Stimulated activated CD8-positive, alpha-beta memory T cell treated with anti-CD3 and anti-CD28 coated beads, Interleukin-2, amount 100 ng/mL, for 48 hours (primary cell): ENCODE measurements around the gene ACTG1.

Experiments
- DNase-seq, 2 donors: peaks; one replicate each; pipeline ENCODE4 v3.0.0-alpha.2; 2020; ENCODE audit warnings: low read depth in 2 of 2

ACTG1 gene

GRCh38 chr17:81518113-81518784 lies 5.7 kb upstream of the ACTG1 start:
- DNase-seq, result no peak

- DNase-seq, result no peak
These were observed 4.9 kb upstream of the ACTG1 start for GRCh38 chr17:81517339-81518112.

GRCh38 chr17:81517009-81517338 lies 4.4 kb upstream of the ACTG1 start:
- DNase-seq, result no peak

DNA sequence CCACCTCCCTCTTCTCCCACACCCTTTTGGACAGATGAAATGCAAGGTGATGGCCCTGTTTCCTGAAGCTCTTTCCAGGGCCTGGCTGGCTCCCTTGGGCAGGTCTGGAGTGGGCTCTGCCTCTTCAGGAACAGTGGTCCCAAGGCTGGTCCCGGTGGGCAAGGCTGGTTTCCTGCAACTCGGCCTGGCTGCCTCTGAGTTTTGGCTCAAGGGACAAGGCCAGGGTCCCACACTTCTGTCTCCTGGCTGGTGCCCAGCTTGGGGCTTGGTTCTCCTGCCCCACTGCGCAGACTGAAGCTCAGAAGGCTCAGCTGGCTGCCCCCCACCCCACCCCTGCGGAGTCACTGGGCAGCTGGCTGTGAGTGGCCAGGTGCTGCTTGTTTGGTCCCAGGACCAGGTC lies 3.8 kb upstream of the ACTG1 start:
- DNase-seq, result no peak

GRCh38 chr17:81515530-81516041 lies 3.0 kb upstream of the ACTG1 start:
- no peak for DNase-seq

GRCh38 chr17:81514739-81515529 lies 2.3 kb upstream of the ACTG1 start:
- DNase-seq, result peak; percentile 64 to 71

- DNase-seq, result no peak
These were observed 1.8 kb upstream of the ACTG1 start for GRCh38 chr17:81514489-81514738.

- DNase-seq, result peak in 1 of 2 donors; percentile 60
These were observed 1.3 kb upstream of the ACTG1 start for GRCh38 chr17:81513753-81514488.

- peak; percentile 59 to 65 for DNase-seq
These were observed 763 bp upstream of the ACTG1 start for GRCh38 chr17:81513372-81513752.

DNA sequence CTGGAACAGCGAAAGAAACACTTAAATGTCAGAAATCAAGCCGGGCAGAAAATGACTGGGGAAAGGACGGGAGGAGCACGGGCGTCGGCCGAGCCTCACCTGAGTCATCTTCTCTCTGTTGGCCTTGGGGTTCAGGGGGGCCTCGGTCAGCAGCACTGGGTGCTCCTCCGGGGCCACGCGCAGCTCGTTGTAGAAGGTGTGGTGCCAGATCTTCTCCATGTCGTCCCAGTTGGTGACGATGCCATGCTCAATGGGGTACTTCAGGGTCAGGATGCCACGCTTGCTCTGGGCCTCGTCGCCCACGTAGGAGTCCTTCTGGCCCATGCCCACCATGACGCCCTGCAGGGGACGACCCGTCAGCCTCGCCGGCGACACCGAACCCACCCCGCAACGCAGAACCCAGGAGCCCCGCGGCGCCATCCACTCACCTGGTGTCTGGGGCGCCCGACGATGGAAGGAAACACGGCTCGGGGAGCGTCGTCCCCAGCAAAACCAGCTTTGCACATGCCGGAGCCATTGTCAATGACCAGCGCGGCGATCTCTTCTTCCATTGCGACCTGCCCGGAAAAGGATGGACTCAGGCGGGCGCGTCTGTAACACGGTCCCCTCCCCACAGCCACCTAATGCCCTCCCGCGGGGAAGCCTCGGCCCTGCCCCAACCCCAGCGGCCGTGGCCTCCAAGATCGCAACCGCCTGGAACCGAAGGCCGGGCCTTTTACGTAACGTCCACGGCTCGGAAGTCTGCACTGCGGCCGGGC lies 616 bp downstream of the ACTG1 start:
- DNase-seq, result no peak

DNA sequence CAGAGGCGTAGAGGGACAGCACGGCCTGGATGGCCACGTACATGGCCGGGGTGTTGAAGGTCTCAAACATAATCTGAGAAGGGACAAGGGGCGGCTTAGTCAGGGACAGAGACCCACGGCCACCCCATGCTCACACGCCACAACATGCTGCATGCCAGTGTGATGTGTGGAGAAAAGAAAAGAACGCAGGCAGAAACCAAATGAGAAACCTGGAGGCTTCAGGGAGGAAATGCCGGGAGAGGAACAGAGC lies 1.1 kb downstream of the ACTG1 start:
- no peak for DNase-seq

GRCh38 chr17:81510785-81511553 lies 1.6 kb downstream of the ACTG1 start:
- DNase-seq, result no peak

GRCh38 chr17:81509972-81510784 lies 2.4 kb downstream of the ACTG1 start:
- DNase-seq, result no peak

GRCh38 chr17:81509207-81509971 lies 3.2 kb downstream of the ACTG1 start:
- no peak for DNase-seq

- no peak for DNase-seq
These were observed 3.9 kb downstream of the ACTG1 start for GRCh38 chr17:81508639-81509206.

DNA sequence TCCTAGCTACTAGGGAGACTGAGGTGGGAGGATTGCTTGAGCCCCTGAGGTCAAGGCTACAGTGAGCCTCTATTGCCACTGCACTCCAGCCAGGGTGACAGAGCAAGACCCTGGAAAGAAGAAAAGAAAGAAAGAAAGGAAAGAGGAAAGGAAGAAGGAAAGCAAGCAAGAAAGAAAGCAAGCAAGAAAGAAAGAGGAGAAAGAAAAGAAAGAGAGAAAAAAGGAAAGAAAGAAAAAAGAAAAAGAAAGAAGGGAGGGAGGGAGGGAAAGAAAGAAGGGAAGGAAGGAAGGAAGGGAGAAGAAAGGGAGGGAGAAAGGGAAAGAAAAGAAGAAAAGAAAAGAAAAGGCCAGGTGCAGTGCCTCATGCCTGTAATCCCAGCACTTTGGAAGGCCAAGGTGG lies 9.0 kb downstream of the ACTG1 start:
- DNase-seq, result no peak

DNA sequence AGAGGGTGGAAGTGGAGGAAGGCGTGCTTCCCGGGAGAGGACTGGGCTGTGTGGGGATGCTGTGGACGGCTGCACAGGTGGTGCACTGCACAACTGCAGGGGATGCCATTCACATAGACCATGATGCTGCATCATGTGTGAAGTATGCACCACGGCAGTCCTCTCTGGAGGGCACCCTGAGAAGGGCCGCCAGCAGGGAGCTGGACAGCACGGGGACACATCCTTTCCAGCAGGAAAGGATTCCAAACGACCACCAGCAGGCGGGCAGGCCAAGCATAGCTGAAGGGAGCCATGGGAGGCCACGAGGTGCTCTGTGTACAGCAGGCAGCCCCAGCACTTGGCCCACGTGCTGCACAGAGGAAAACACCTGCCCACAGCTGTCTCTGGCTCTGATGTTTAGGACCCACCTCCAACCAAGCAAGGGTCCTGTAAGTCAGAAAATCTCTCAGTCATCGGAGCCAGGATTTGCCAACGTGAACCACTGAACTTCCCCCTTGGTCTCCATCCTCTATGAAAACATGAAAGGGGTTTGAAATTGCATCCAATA lies 10.1 kb downstream of the ACTG1 start:
- DNase-seq, result no peak

DNA sequence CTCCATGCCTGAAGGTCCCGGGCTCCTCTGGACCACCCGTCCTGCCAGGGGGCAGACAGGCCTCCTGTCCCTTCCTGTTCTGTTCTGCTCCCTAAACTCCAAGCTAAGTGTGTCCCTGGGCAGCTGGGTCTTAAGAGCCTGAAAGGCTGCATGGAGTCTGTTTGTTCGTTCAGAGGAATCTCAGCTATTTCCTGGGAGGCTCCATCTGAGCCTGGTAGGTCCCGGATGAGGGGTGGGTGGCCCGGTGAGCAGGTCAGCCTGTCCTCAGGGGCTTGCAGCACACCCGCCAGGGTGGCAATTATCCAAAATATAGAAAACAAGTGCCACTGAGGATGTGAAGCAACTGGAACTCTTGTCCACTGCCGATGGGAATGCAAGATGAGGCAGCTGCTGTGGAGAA lies 12.6 kb downstream of the ACTG1 start:
- no peak for DNase-seq

DNA sequence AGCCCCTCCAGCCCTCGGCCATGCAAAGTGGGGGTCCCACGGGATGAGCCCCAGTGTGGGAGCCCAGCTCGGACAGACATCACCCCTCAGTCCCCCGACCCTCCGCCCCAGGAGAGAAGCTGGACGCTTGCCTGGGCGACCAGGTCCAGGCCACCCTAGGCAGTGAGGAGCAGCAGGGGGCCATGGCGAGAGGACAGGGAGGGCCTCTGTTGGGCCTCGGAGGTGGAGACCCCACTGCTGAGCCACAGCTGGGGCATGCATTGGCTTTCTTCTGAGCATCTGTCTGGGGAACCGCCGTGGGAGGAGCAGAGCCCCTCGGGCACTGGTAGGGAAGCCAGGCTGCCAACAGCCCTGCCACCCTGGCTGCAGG lies 13.0 kb downstream of the ACTG1 start:
- no peak for DNase-seq
